ENCODE results near the gene PRKACA.
A peak's percentile ranks its signal among the peaks of the same experiment; 100 is the strongest.

The PRKACA gene

GRCh38 chr19:14072535-14073260 lies 44.9 kb downstream of the PRKACA start, which contains the start of gene MISP3:
TSS of gene MISP3 (plus strand) at chr19:14072786. CDS start at chr19:14073310, 524 bp downstream.
- Histone ChIP-seq H3K27ac (ENCODE audit: low read depth, low read length) (no peak within 1 kb of the TSS), H3K18ac (ENCODE audit: low read length) (peak within 1 kb of the TSS; percentile 52), H3K36me3 (ENCODE audit: control insufficient read depth, insufficient read depth, low read length) (no peaks in the 10 kb centered on the region), H2BK5ac (ENCODE audit: low read length) (no peak within 1 kb of the TSS), H3K4me1 (ENCODE audit: control insufficient read depth, low read depth, low read length) (peaks cover 1% of the 10 kb centered on the region), H4K5ac (ENCODE audit: low read length) (no peak within 1 kb of the TSS), H2BK120ac (ENCODE audit: low read depth, low read length) (no peak within 1 kb of the TSS), H3K23ac (ENCODE audit: low read length) (no peak within 1 kb of the TSS), H3K79me2 (ENCODE audit: control insufficient read depth, insufficient read depth, low read length) (no peaks in the 10 kb centered on the region), H3K56ac (ENCODE audit: low read length) (peak within 1 kb of the TSS; percentile 90), H3K4me3 (ENCODE audit: low read length) (peak within 1 kb of the TSS; percentile 17), H3K79me1 (ENCODE audit: low read length) (no peaks in the 10 kb centered on the region), H3K27me3 (ENCODE audit: insufficient read depth, low read length, poor library complexity) (peaks cover 6% of the 10 kb centered on the region), H2BK15ac (replicated peaks; ENCODE audit: low read depth) (no peak within 1 kb of the TSS), H3K4ac (ENCODE audit: low read depth, low read length) (no peak within 1 kb of the TSS), H2AK5ac (ENCODE audit: low read length) (no peak within 1 kb of the TSS), H4K8ac (ENCODE audit: low read depth, low read length) (no peak within 1 kb of the TSS), H3K4me2 (ENCODE audit: low read length) (peak within 1 kb of the TSS; percentile 95), H3K9ac (ENCODE audit: low read length) (peak within 1 kb of the TSS; percentile 69)
- WGBS (ENCODE audit: extremely low coverage, insufficient coverage, low lambda C conversion rate) = no CpG with 5 or more reads among the region's 51 CpGs
- no peak for DNase-seq

GRCh38 chr19:14070268-14071050 lies 47.1 kb downstream of the PRKACA start:
- H3K56ac ChIP-seq (ENCODE audit: low read length) = peak overlapping the region; percentile 15
- no peak overlapping the region for H2AK5ac ChIP-seq (ENCODE audit: low read length)
- no peak overlapping the region for H3K9ac ChIP-seq (ENCODE audit: low read length)
- no peak overlapping the region for H3K27ac ChIP-seq (ENCODE audit: low read depth, low read length)
- no CpG with 5 or more reads among the region's 43 CpGs for WGBS (ENCODE audit: extremely low coverage, insufficient coverage, low lambda C conversion rate)
- no peak overlapping the region for H2BK15ac ChIP-seq (replicated peaks; ENCODE audit: low read depth)
- H2BK120ac ChIP-seq (ENCODE audit: low read depth, low read length) = no peak overlapping the region
- no peak overlapping the region for H3K4me2 ChIP-seq (ENCODE audit: low read length)
- no peak overlapping the region for H3K4me3 ChIP-seq (ENCODE audit: low read length)
- no peak overlapping the region for H3K18ac ChIP-seq (ENCODE audit: low read length)
- H3K23ac ChIP-seq (ENCODE audit: low read length) = no peak overlapping the region
- H3K4me1 ChIP-seq (ENCODE audit: control insufficient read depth, low read depth, low read length) = peaks cover 1% of the 10 kb centered on the region
- no peak for DNase-seq
- no peak overlapping the region for H2BK5ac ChIP-seq (ENCODE audit: low read length)
- H3K36me3 ChIP-seq (ENCODE audit: control insufficient read depth, insufficient read depth, low read length) = no peaks in the 10 kb centered on the region
- peaks cover 6% of the 10 kb centered on the region for H3K27me3 ChIP-seq (ENCODE audit: insufficient read depth, low read length, poor library complexity)
- H4K5ac ChIP-seq (ENCODE audit: low read length) = no peak overlapping the region
- no peak overlapping the region for H4K8ac ChIP-seq (ENCODE audit: low read depth, low read length)
- H3K79me1 ChIP-seq (ENCODE audit: low read length) = no peaks in the 10 kb centered on the region
- no peaks in the 10 kb centered on the region for H3K79me2 ChIP-seq (ENCODE audit: control insufficient read depth, insufficient read depth, low read length)
- H3K4ac ChIP-seq (ENCODE audit: low read depth, low read length) = no peak overlapping the region

- no peak overlapping the region for H3K4ac ChIP-seq (ENCODE audit: low read depth, low read length)
- H3K9ac ChIP-seq (ENCODE audit: low read length) = no peak overlapping the region
- H2BK120ac ChIP-seq (ENCODE audit: low read depth, low read length) = no peak overlapping the region
- H2BK15ac ChIP-seq (replicated peaks; ENCODE audit: low read depth) = no peak overlapping the region
- no peak overlapping the region for H3K27ac ChIP-seq (ENCODE audit: low read depth, low read length)
- no peak overlapping the region for H4K5ac ChIP-seq (ENCODE audit: low read length)
- H4K8ac ChIP-seq (ENCODE audit: low read depth, low read length) = no peak overlapping the region
- no peak overlapping the region for H3K18ac ChIP-seq (ENCODE audit: low read length)
- no peak overlapping the region for H3K4me3 ChIP-seq (ENCODE audit: low read length)
- no peaks in the 10 kb centered on the region for H3K27me3 ChIP-seq (ENCODE audit: insufficient read depth, low read length, poor library complexity)
- H3K4me2 ChIP-seq (ENCODE audit: low read length) = no peak overlapping the region
- no peaks in the 10 kb centered on the region for H3K79me2 ChIP-seq (ENCODE audit: control insufficient read depth, insufficient read depth, low read length)
- no CpG with 5 or more reads among the region's 2 CpGs for WGBS (ENCODE audit: extremely low coverage, insufficient coverage, low lambda C conversion rate)
- H3K23ac ChIP-seq (ENCODE audit: low read length) = no peak overlapping the region
- no peak overlapping the region for H3K56ac ChIP-seq (ENCODE audit: low read length)
- no peak for DNase-seq
- H3K36me3 ChIP-seq (ENCODE audit: control insufficient read depth, insufficient read depth, low read length) = no peaks in the 10 kb centered on the region
- H3K79me1 ChIP-seq (ENCODE audit: low read length) = no peaks in the 10 kb centered on the region
- H2BK5ac ChIP-seq (ENCODE audit: low read length) = no peak overlapping the region
- no peak overlapping the region for H2AK5ac ChIP-seq (ENCODE audit: low read length)
- H3K4me1 ChIP-seq (ENCODE audit: control insufficient read depth, low read depth, low read length) = no peaks in the 10 kb centered on the region
Observed at GRCh38 chr19:14066134-14066533, 51.4 kb downstream of the PRKACA start.

- Histone ChIP-seq H3K27ac (ENCODE audit: low read depth, low read length) (no peak overlapping the region), H3K23ac (ENCODE audit: low read length) (no peak overlapping the region), H3K4me1 (ENCODE audit: control insufficient read depth, low read depth, low read length) (peaks cover under 1% of the 10 kb centered on the region), H3K4ac (ENCODE audit: low read depth, low read length) (no peak overlapping the region), H3K79me2 (ENCODE audit: control insufficient read depth, insufficient read depth, low read length) (no peaks in the 10 kb centered on the region), H2AK5ac (ENCODE audit: low read length) (no peak overlapping the region), H3K27me3 (ENCODE audit: insufficient read depth, low read length, poor library complexity) (peaks cover 2% of the 10 kb centered on the region), H3K18ac (ENCODE audit: low read length) (no peak overlapping the region), H2BK120ac (ENCODE audit: low read depth, low read length) (no peak overlapping the region), H2BK15ac (replicated peaks; ENCODE audit: low read depth) (no peak overlapping the region), H3K36me3 (ENCODE audit: control insufficient read depth, insufficient read depth, low read length) (no peaks in the 10 kb centered on the region), H2BK5ac (ENCODE audit: low read length) (no peak overlapping the region), H3K4me2 (ENCODE audit: low read length) (no peak overlapping the region), H3K79me1 (ENCODE audit: low read length) (no peaks in the 10 kb centered on the region), H3K4me3 (ENCODE audit: low read length) (no peak overlapping the region), H4K8ac (ENCODE audit: low read depth, low read length) (no peak overlapping the region), H3K9ac (ENCODE audit: low read length) (no peak overlapping the region), H3K56ac (ENCODE audit: low read length) (no peak overlapping the region), H4K5ac (ENCODE audit: low read length) (no peak overlapping the region)
- DNase-seq = no peak
- WGBS (ENCODE audit: extremely low coverage, insufficient coverage, low lambda C conversion rate) = no CpG with 5 or more reads among the region's 7 CpGs
Observed at GRCh38 chr19:14063105-14063504, 54.5 kb downstream of the PRKACA start.

GRCh38 chr19:14062558-14062855 lies 55.1 kb downstream of the PRKACA start:
- no peak overlapping the region for H4K8ac ChIP-seq (ENCODE audit: low read depth, low read length)
- H3K56ac ChIP-seq (ENCODE audit: low read length) = no peak overlapping the region
- H3K18ac ChIP-seq (ENCODE audit: low read length) = no peak overlapping the region
- no peak overlapping the region for H3K4me3 ChIP-seq (ENCODE audit: low read length)
- no peak overlapping the region for H2BK5ac ChIP-seq (ENCODE audit: low read length)
- no peak overlapping the region for H3K9ac ChIP-seq (ENCODE audit: low read length)
- no peak overlapping the region for H2BK15ac ChIP-seq (replicated peaks; ENCODE audit: low read depth)
- no peak overlapping the region for H3K27ac ChIP-seq (ENCODE audit: low read depth, low read length)
- H3K4me2 ChIP-seq (ENCODE audit: low read length) = no peak overlapping the region
- H3K23ac ChIP-seq (ENCODE audit: low read length) = no peak overlapping the region
- H3K79me1 ChIP-seq (ENCODE audit: low read length) = no peaks in the 10 kb centered on the region
- no peak overlapping the region for H3K4ac ChIP-seq (ENCODE audit: low read depth, low read length)
- DNase-seq = no peak
- H3K4me1 ChIP-seq (ENCODE audit: control insufficient read depth, low read depth, low read length) = peaks cover 2% of the 10 kb centered on the region
- H3K27me3 ChIP-seq (ENCODE audit: insufficient read depth, low read length, poor library complexity) = peaks cover 2% of the 10 kb centered on the region
- no CpG with 5 or more reads among the region's 5 CpGs for WGBS (ENCODE audit: extremely low coverage, insufficient coverage, low lambda C conversion rate)
- H2BK120ac ChIP-seq (ENCODE audit: low read depth, low read length) = no peak overlapping the region
- no peaks in the 10 kb centered on the region for H3K79me2 ChIP-seq (ENCODE audit: control insufficient read depth, insufficient read depth, low read length)
- H2AK5ac ChIP-seq (ENCODE audit: low read length) = no peak overlapping the region
- no peaks in the 10 kb centered on the region for H3K36me3 ChIP-seq (ENCODE audit: control insufficient read depth, insufficient read depth, low read length)
- H4K5ac ChIP-seq (ENCODE audit: low read length) = no peak overlapping the region

Data from mesendoderm (in vitro differentiated cells).